Fibroblast of gingiva (primary cell): ENCODE data around the gene USP10.

Source experiments
- DNase-seq: peaks from one replicate; pipeline ENCODE4 v3.0.0-alpha.2; 2011; ENCODE audit warnings: low read depth

The USP10 gene

DNA sequence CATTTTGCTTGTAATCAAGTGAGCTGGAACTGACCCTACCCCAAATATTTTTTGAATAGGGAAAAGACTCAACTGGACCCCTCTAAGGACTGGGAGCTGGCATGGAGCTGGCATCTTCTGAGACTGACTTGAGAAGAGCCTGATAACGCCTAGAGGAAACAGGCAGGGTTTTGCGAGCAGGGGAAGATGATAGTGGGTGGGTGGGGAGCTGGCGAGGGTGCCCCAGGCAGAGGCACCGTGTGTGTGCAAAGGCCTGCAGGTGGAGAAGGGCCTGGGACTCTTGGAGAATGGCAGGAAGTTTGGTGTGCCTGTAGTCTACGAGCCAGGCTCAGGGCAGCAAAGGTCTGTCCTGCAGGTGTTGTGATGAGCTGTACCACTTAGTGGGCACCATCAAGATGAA is 124.1 kb downstream of the USP10 start:
- no peak for DNase-seq

DNA sequence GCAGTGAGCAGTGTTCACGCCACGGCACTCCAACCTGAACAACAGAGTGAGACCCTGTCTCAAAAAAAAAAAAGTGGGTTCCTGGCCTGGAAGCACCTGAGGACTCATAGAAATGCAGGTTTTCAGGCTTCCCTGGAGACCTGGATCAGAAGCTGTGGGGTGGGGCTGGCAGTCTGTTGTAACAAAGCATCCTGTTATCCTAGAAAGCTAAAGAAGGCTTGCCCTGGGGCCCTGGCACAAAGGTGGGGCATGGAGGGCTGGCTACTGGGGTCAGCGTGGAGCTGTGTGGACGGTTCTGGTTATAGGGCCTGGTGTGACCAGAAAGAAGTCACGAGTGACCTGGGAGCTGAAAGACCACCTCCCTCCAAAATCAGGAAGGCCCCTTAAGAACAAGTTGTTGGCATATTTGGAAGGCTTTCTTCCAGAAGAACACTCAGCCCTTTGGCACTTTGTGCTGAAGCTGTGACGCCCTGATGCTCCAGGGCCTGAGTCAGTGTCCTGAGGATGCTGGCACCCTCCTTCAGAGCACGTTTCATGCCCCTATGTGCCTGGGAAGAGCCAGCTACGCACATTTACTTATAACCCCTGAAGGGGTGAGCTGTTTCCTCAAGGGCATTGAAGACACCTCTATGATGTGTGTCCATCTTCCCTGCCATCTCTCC is 126.2 kb downstream of the USP10 start:
- peak; percentile 67 for DNase-seq

DNA sequence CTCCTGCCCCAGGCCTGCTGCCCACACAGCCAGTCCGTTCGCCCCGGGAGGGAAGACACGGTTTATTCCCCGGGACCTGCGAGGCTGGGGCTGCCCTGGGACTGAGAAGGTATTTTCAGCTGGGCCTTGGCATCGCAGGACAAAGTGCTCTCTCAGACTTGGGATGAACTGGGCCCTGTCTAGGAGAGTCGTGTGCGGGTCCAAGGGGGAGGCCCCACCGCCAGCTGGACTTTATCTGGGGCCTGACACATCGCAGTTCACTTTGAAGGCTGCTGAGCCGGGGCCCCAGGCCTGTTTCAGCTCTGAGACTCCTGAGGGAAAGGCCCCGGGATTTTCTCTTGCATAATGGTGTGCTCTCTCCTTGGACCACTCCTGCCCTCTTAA is 126.8 kb downstream of the USP10 start:
- peak; percentile 56 for DNase-seq

DNA sequence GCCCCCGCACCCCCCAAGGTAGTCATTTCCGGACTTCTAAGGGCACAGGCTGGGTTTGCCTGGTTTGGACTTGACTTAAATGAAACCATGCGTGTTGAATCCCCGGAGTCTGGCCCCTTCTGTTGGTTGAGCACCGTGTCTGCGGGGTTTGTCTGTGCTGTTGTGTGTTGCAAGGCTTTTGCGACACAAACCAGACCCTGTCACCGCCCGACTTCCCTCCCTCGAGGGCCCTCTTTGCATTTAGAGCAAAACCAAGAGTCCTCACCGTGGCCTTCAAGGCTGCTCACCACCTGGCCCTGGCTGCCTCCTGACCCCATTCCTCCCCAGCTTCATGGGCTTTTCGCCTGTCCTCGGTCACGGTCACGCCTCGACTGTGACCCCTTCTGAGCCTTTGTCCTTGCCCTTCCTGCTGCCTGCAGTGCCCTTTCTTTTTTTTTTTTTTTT is 127.4 kb downstream of the USP10 start:
- DNase-seq, result peak; percentile 62

DNA sequence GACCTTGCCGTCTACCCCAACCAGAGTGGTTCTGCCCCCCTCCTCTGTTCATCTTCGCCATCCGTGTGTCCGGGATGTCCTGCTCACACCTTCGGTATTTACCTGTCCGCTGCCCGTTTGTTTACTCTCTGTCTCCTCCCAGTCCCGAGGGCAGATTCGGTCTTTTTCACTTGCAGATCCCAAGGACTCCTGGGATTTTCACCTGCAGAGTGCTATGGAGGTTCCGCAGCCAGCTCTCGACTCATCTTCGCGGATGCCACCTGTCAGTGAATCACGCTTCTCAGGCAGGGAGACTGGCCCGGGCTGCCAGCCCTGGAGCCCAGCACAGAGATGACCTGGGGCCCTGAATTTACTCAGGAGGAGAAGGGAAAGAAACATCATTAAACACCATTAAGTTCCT is 128.1 kb downstream of the USP10 start:
- DNase-seq, result no peak

DNA sequence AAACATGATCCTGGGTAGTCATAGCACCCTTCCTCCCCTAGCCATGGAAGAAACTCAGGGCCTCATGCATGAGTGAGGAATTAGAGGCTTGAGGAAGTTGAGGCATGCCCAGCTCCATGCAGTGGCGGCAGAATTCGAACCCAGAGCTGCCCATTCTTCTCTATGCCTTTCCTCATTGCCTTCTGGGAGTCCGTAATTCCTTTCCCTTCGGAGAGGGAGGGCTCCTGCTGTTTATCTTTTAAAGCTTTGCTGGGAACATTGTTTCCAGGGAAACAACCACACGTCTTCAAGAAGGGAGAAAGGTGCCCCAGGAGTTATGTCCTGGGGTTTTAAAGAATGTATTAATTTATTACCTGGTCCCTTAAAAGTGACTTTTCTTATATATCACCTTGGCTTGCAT is 128.5 kb downstream of the USP10 start:
- no peak for DNase-seq
